IMR-90 (cell line): Measurements from ENCODE around the gene STARD10. TPM values are rescaled to one million over a fixed set of nuclear protein-coding genes. Genes with fewer than 3 reads are reported as not detected.

ENCODE experiments used
- ATAC-seq: fragments of 200-7000 bp; cut with Tn5 transposase; 2 replicates; pipeline ENCODE4 v1.9.1; 2020; ENCODE audit warnings: low read depth, mild to moderate bottlenecking, moderate library complexity
- BruUV-seq: library from RNA; stranded (reverse); fragments of 400-500 nt; replicated peaks from 2 replicates; lab custom pipeline; 2021; lab: Mats Ljungman, UMichigan
- CTCF ChIA-PET: fragments of 300-600 bp; formaldehyde crosslinking; extraction: SDS; loops from one replicate; lab custom pipeline; 2021; ENCODE audit warnings: antibody characterized with exemption; lab: Yijun Ruan, JAX
- POLR2A ChIA-PET: fragments of 300-600 bp; sonication (Branson Sonifier 250); formaldehyde crosslinking; loops from one replicate; lab custom pipeline; 2022; ENCODE audit warnings: antibody characterized with exemption; ENCODE audit not compliant: unreplicated experiment; lab: Charles Lee
- DNase-seq: peaks from one replicate; pipeline ENCODE4 v3.0.0; 2013
- H2AFZ ChIP-seq: replicated peaks from 2 replicates; pipeline ENCODE3; 2013; ENCODE audit warnings: low read length, mild to moderate bottlenecking; ENCODE audit not compliant: poor library complexity
- H2AK5ac ChIP-seq: 2 replicates; pipeline ENCODE4 v1.6.1; 2013; ENCODE audit warnings: low read depth, low read length, inconsistent platforms
- H2AK9ac ChIP-seq: replicated peaks from 2 replicates; pipeline ENCODE3; 2013; ENCODE audit warnings: mild to moderate bottlenecking, low read depth, low read length, moderate library complexity; ENCODE audit not compliant: poor library complexity
- H2BK120ac ChIP-seq: 2 replicates; pipeline ENCODE4 v1.6.1; 2013; ENCODE audit warnings: low read depth, low read length, inconsistent platforms
- H2BK15ac ChIP-seq: 3 replicates; pipeline ENCODE4 v1.6.1; 2013; ENCODE audit warnings: low read depth, low read length, inconsistent platforms
- H2BK20ac ChIP-seq: 2 replicates; pipeline ENCODE4 v1.6.1; 2013; ENCODE audit warnings: low read depth, mild to moderate bottlenecking, inconsistent platforms, low read length, moderate library complexity
- H2BK5ac ChIP-seq: 2 replicates; pipeline ENCODE4 v1.6.1; 2013; ENCODE audit warnings: mild to moderate bottlenecking, low read depth, low read length, inconsistent platforms; ENCODE audit not compliant: poor library complexity, severe bottlenecking
- H3K14ac ChIP-seq: replicated peaks from 2 replicates; pipeline ENCODE4 v1.6.1; 2013; ENCODE audit warnings: low read depth, low read length, inconsistent platforms
- H3K18ac ChIP-seq: 2 replicates; pipeline ENCODE4 v1.6.1; 2013; ENCODE audit warnings: low read depth, low read length, control low read depth
- H3K23ac ChIP-seq: 2 replicates; pipeline ENCODE4 v1.6.1; 2013; ENCODE audit warnings: low read depth, low read length, inconsistent platforms
- H3K27ac ChIP-seq: 2 replicates; pipeline ENCODE4 v1.5.1; 2013; ENCODE audit warnings: mild to moderate bottlenecking, control low read depth, low read length; ENCODE audit not compliant: insufficient read depth
- H3K27me3 ChIP-seq: 2 replicates; pipeline ENCODE4 v1.6.1; 2013; ENCODE audit warnings: low read length; ENCODE audit not compliant: control insufficient read depth, insufficient read depth
- H3K36me3 ChIP-seq: 2 replicates; pipeline ENCODE4 v1.6.1; 2013; ENCODE audit warnings: low read length, mixed read lengths; ENCODE audit not compliant: control insufficient read depth, insufficient read depth
- H3K4ac ChIP-seq: 2 replicates; pipeline ENCODE4 v1.6.1; 2013; ENCODE audit warnings: low read depth, low read length, inconsistent platforms
- H3K4me1 ChIP-seq: 2 replicates; pipeline ENCODE4 v1.6.1; 2013; ENCODE audit warnings: low read length, mixed read lengths; ENCODE audit not compliant: control insufficient read depth, insufficient read depth
- H3K4me2 ChIP-seq: 2 replicates; pipeline ENCODE4 v1.6.1; 2013; ENCODE audit warnings: low read depth, mild to moderate bottlenecking, control low read depth, low read length, moderate library complexity
- H3K4me3 ChIP-seq: 2 replicates; pipeline ENCODE4 v1.5.1; 2013; ENCODE audit warnings: low read depth, mild to moderate bottlenecking, control low read depth, low read length, moderate library complexity; ENCODE audit not compliant: insufficient read depth
- H3K56ac ChIP-seq: 2 replicates; pipeline ENCODE4 v1.6.1; 2013; ENCODE audit warnings: low read length, inconsistent platforms; ENCODE audit not compliant: insufficient read depth; ENCODE audit errors: extremely low read depth
- H3K79me1 ChIP-seq, 2 experiments: 2 replicates each; pipeline ENCODE4 v1.6.1; 2013; ENCODE audit warnings: low read length in 2 of 2, inconsistent platforms in 1 of 2, low read depth in 1 of 2
- H3K9ac ChIP-seq: 2 replicates; pipeline ENCODE4 v1.6.1; 2013; ENCODE audit warnings: low read depth, low read length, control low read depth
- H3K9me1 ChIP-seq: 2 replicates; pipeline ENCODE4 v1.6.1; 2013; ENCODE audit warnings: low read length, inconsistent platforms; ENCODE audit not compliant: insufficient read depth
- H3K9me3 ChIP-seq: 2 replicates; pipeline ENCODE4 v1.6.1; 2013; ENCODE audit warnings: low read length; ENCODE audit not compliant: control insufficient read depth, insufficient read depth
- H4K20me1 ChIP-seq: 2 replicates; pipeline ENCODE4 v1.6.1; 2013; ENCODE audit warnings: low read length, inconsistent platforms; ENCODE audit not compliant: insufficient read depth
- H4K5ac ChIP-seq: 2 replicates; pipeline ENCODE4 v1.6.1; 2013; ENCODE audit warnings: mild to moderate bottlenecking, low read depth, low read length, control low read depth
- H4K8ac ChIP-seq, 2 experiments: 2 replicates each; pipeline ENCODE4 v1.6.1; 2013; ENCODE audit warnings: low read depth in 2 of 2, low read length in 2 of 2, control low read depth in 1 of 2, inconsistent platforms in 1 of 2
- H4K91ac ChIP-seq: 2 replicates; pipeline ENCODE4 v1.6.1; 2013; ENCODE audit warnings: low read depth, low read length, inconsistent platforms; ENCODE audit not compliant: insufficient read depth
- FOS ChIP-seq: fragments of 150-350 bp; IDR thresholded peaks from 2 replicates; pipeline ENCODE4 v1.6.1; 2016; ENCODE audit warnings: low read depth, low read length
- MAFK ChIP-seq: IDR thresholded peaks from 2 replicates; pipeline ENCODE4 v1.6.1; 2012; ENCODE audit warnings: low read depth, low read length, improper control_type of control experiment
- MAZ ChIP-seq: IDR thresholded peaks from 2 replicates; pipeline ENCODE4 v1.6.1; 2012; ENCODE audit warnings: low read depth, mild to moderate bottlenecking, low read length, improper control_type of control experiment, moderate library complexity, borderline replicate concordance
- NFE2L2 ChIP-seq: fragments of 150-350 bp; IDR thresholded peaks from 2 replicates; pipeline ENCODE4 v1.6.1; 2016; ENCODE audit warnings: low read depth, mild to moderate bottlenecking, low read length
- POLR2A ChIP-seq: IDR thresholded peaks from 2 replicates; pipeline ENCODE4 v1.6.1; 2012; ENCODE audit warnings: mild to moderate bottlenecking, low read depth, low read length
- RCOR1 ChIP-seq: IDR thresholded peaks from 2 replicates; pipeline ENCODE4 v1.6.1; 2012; ENCODE audit warnings: mild to moderate bottlenecking, low read length, improper control_type of control experiment; ENCODE audit not compliant: insufficient replicate concordance
- RFX5 ChIP-seq: IDR thresholded peaks from 2 replicates; pipeline ENCODE4 v1.8.0; 2012; ENCODE audit warnings: low read depth, mild to moderate bottlenecking, low read length, moderate library complexity
- SMC3 ChIP-seq: fragments of 150-350 bp; IDR thresholded peaks from 2 replicates; pipeline ENCODE4 v1.6.1; 2016; ENCODE audit warnings: low read depth, mild to moderate bottlenecking, antibody characterized with exemption, low read length, moderate library complexity
- WGBS, 2 experiments: methylation state at CpG; one replicate each; pipeline versions ENCODE4 v1.1.5 to v1.1.7; 2013; ENCODE audit warnings: missing lambda C conversion rate in 2 of 2; ENCODE audit not compliant: insufficient read length in 1 of 2; ENCODE audit errors: extremely low coverage in 2 of 2; 5-methylcytosine and 5-hydroxymethylcytosine counted together
- dilution Hi-C: fragments of 300-500 bp; cut with HindIII; formaldehyde crosslinking; loops from one replicate; pipeline ENCODE4 v1.14.3; 2018; ENCODE audit warnings: low sequenced_read_pairs; ENCODE audit not compliant: unreplicated experiment
- in situ Hi-C: fragments of 300-500 bp; cut with MboI; formaldehyde crosslinking; loops from 3 replicates; pipeline ENCODE4 v1.14.3; 2019; ENCODE audit warnings: low sequenced_read_pairs, inconsistent platforms, mixed read lengths
- intact Hi-C: fragments of 100-400 bp; cut with micrococcal nuclease; formaldehyde crosslinking; loops from 2 replicates; pipeline ENCODE4 v1.10.0; 2022
- polyA plus RNA-seq, 3 experiments: library from polyadenylated mRNA; depleted of rRNA; stranded (reverse); fragments of >200 nt; gene quantifications; 2 replicates each; pipeline ENCODE4 v1.2.3, GENCODE V29; 2012; ENCODE audit warnings: low replicate concordance in 1 of 3
- total RNA-seq: library from RNA; depleted of rRNA; stranded (reverse); fragments of >200 nt; gene quantifications from 2 replicates; pipeline ENCODE4 v1.2.3, GENCODE V29; 2012
- TF ChIP-seq, protein P1 (sequence below): fragments of 150-350 bp; IDR thresholded peaks from 2 replicates; pipeline ENCODE4 v1.6.1; 2016; ENCODE audit warnings: low read depth, mild to moderate bottlenecking, low read length, moderate library complexity, borderline replicate concordance
- TF ChIP-seq, protein P2 (sequence below): conservative IDR thresholded peaks from 2 replicates; pipeline ENCODE4 v1.5.1; 2012; ENCODE audit warnings: mild to moderate bottlenecking, low read depth, low read length, improper control_type of control experiment

Gene STARD10
- total and polyA plus RNA-seq, 2 of the 4 experiments (the other 2 are of a cell fraction), result 23.8 to 37.4 TPM

DNA sequence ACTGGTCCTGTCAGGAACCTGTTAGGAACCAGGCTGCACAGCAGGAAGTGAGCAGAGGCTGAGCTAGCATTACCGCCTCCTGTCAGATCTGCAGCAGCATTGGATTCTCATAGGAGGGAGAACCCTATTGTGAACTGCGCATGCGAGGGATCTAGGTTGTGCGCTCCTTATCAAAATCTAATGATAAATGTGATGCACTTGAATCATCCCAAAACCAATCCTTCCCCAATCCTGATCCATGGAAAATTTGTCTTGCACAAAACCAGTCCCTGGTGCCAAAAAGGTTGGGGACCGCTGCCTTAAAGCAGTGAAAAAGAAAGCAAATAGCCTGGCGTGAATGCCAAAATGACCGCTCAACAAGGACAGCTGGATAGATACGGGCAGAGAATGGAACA is 39.7 kb downstream of the STARD10 start:
- Histone ChIP-seq H3K27me3 (no peaks in the 10 kb centered on the region), H2BK20ac (no peak overlapping the region), H2AK9ac (no peak overlapping the region), H3K27ac (no peak overlapping the region), H3K9me3 (no peaks in the 10 kb centered on the region), H2AFZ (no peak overlapping the region), H3K14ac (no peak overlapping the region), H4K8ac (no peak overlapping the region), H3K4me2 (no peak overlapping the region), H3K18ac (no peak overlapping the region), H4K5ac (no peak overlapping the region), H4K20me1 (peaks cover 4% of the 10 kb centered on the region; the same call in 1 of the 2 replicates), H3K56ac (no peak overlapping the region), H4K91ac (no peak overlapping the region), H3K4ac (no peak overlapping the region; the same call in 1 of the 2 replicates), H2AK5ac (no peak overlapping the region), H2BK15ac (no peak overlapping the region), H2BK120ac (no peak overlapping the region), H3K79me1 (peaks cover 19 to 43% of the 10 kb centered on the region in 2 experiments), H3K9ac (no peak overlapping the region), H3K4me1 (peaks cover 18% of the 10 kb centered on the region), H3K23ac (no peak overlapping the region), H3K4me3 (no peak overlapping the region), H2BK5ac (no peak overlapping the region), H3K9me1 (peaks cover 23% of the 10 kb centered on the region), H3K36me3 (no peaks in the 10 kb centered on the region)
- dilution Hi-C loops, result no loop called here
- ChIA-PET POLR2A (no interaction called here), CTCF (no interaction called here)
- in situ Hi-C loops, result no loop called here
- ATAC-seq (no peak), DNase-seq (no peak)
- WGBS, 2 experiments, result 80% methylated on average over 1 of the region's 8 CpGs; no CpG with 5 or more reads in 1 of the 2 experiments
- intact Hi-C loops, result loop anchor here (5.0 kb wide), 1 partner anchor 58 kb away; the partner anchor contains the start of gene ATG16L2
- no TSS peak for BruUV-seq
- TF ChIP-seq, protein P1, sequence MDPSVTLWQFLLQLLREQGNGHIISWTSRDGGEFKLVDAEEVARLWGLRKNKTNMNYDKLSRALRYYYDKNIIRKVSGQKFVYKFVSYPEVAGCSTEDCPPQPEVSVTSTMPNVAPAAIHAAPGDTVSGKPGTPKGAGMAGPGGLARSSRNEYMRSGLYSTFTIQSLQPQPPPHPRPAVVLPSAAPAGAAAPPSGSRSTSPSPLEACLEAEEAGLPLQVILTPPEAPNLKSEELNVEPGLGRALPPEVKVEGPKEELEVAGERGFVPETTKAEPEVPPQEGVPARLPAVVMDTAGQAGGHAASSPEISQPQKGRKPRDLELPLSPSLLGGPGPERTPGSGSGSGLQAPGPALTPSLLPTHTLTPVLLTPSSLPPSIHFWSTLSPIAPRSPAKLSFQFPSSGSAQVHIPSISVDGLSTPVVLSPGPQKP, result no peak
- TF ChIP-seq, protein P2, sequence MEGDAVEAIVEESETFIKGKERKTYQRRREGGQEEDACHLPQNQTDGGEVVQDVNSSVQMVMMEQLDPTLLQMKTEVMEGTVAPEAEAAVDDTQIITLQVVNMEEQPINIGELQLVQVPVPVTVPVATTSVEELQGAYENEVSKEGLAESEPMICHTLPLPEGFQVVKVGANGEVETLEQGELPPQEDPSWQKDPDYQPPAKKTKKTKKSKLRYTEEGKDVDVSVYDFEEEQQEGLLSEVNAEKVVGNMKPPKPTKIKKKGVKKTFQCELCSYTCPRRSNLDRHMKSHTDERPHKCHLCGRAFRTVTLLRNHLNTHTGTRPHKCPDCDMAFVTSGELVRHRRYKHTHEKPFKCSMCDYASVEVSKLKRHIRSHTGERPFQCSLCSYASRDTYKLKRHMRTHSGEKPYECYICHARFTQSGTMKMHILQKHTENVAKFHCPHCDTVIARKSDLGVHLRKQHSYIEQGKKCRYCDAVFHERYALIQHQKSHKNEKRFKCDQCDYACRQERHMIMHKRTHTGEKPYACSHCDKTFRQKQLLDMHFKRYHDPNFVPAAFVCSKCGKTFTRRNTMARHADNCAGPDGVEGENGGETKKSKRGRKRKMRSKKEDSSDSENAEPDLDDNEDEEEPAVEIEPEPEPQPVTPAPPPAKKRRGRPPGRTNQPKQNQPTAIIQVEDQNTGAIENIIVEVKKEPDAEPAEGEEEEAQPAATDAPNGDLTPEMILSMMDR, result no peak
- TF ChIP-seq MAZ (no peak), RFX5 (no peak), POLR2A (no peak), FOS (no peak), SMC3 (no peak), RCOR1 (no peak), NFE2L2 (no peak), MAFK (no peak)
